DOHH2 (cell line): ENCODE results near the gene C11orf54.

Source experiments
- CTCF ChIP-seq: fragments of 200-600 bp; sonication (generic); IDR thresholded peaks from one replicate; pipeline ENCODE4 v1.5.1; 2014; ENCODE audit warnings: antibody characterized with exemption, mild to moderate bottlenecking, low read depth, low read length; ENCODE audit not compliant: poor library complexity, severe bottlenecking
- EZH2phosphoT487 ChIP-seq: fragments of 200-600 bp; sonication (generic); IDR thresholded peaks from 2 replicates; pipeline ENCODE4 v1.6.1; 2017; ENCODE audit warnings: borderline replicate concordance, mild to moderate bottlenecking, antibody characterized with exemption, low read length, moderate library complexity, mixed read lengths

GRCh38 chr11:93757301-93757700, 15.8 kb downstream of the C11orf54 start:
- TF ChIP-seq CTCF: no peak
- TF ChIP-seq EZH2phosphoT487: no peak
